ENCODE measurements around the gene CAPN10. TPM values are rescaled to one million over a fixed set of nuclear protein-coding genes. Genes with fewer than 3 reads are reported as not detected.

Gene CAPN10
- polyA plus RNA-seq, 2 of the 4 experiments (the other 2 are of a cell fraction), result 8.4 to 15.8 TPM

GRCh38 chr2:240629968-240630770 lies 43.6 kb downstream of the CAPN10 start:
- WGBS (ENCODE audit: missing lambda C conversion rate), result 87% methylated on average over 28 of the region's 50 CpGs
- H3K4me2 ChIP-seq, result no peak overlapping the region
- no peak overlapping the region for H3K4me3 ChIP-seq
- peaks cover 15% of the 10 kb centered on the region for H3K9me3 ChIP-seq
- no peak for DNase-seq (ENCODE audit: low read depth in 1 of 2, low spot score in 1 of 2)
- no peaks in the 10 kb centered on the region for H3K4me1 ChIP-seq
- no peak for ATAC-seq
- ChIA-PET POLR2A (no interaction called here), CTCF (interaction anchor here (1.4 kb wide), 1 partner anchor 64 kb away, joined by 4 read pairs; no protein-coding TSS in a partner anchor)
- TF ChIP-seq, protein P1, sequence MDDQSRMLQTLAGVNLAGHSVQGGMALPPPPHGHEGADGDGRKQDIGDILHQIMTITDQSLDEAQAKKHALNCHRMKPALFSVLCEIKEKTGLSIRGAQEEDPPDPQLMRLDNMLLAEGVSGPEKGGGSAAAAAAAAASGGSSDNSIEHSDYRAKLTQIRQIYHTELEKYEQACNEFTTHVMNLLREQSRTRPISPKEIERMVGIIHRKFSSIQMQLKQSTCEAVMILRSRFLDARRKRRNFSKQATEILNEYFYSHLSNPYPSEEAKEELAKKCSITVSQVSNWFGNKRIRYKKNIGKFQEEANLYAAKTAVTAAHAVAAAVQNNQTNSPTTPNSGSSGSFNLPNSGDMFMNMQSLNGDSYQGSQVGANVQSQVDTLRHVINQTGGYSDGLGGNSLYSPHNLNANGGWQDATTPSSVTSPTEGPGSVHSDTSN (IDR thresholded peaks at IDR 0.05), result no peak
- TF ChIP-seq MAFK (IDR thresholded peaks at IDR 0.05; ENCODE audit: partially characterized antibody) (no peak), EP300 (IDR thresholded peaks at IDR 0.05) (no peak), TP53 (CRISPR knock-in tag; IDR thresholded peaks at IDR 0.05) (no peak), NPAS2 (CRISPR knock-in tag; IDR thresholded peaks at IDR 0.05; ENCODE audit: borderline replicate concordance) (no peak), MAZ (IDR thresholded peaks at IDR 0.05; ENCODE audit: borderline replicate concordance, low read depth, low read length) (no peak), CBX2 (IDR thresholded peaks at IDR 0.05; ENCODE audit: borderline replicate concordance, low read depth) (no peak), NR3C1 (IDR thresholded peaks at IDR 0.05) (no peak)
- FAIRE-seq, result no peak
- H3K27ac ChIP-seq, result no peak overlapping the region

- ATAC-seq (no peak), FAIRE-seq (no peak), DNase-seq (ENCODE audit: low read depth in 1 of 2, low spot score in 1 of 2) (no peak)
- TF ChIP-seq HES2 (IDR thresholded peaks at IDR 0.05) (no peak), MAFK (IDR thresholded peaks at IDR 0.05; ENCODE audit: partially characterized antibody) (no peak), BHLHE40 (IDR thresholded peaks at IDR 0.05; ENCODE audit: low read depth, low read length) (no peak), NR3C1 (IDR thresholded peaks at IDR 0.05) (no peak), ZC3H11A (IDR thresholded peaks at IDR 0.05) (no peak), SREBF2 (IDR thresholded peaks at IDR 0.05) (no peak), ZNF302 (CRISPR knock-in tag; IDR thresholded peaks at IDR 0.05) (no peak), POLR2A (IDR thresholded peaks at IDR 0.05; ENCODE audit: low read length) (no peak), PHF8 (IDR thresholded peaks at IDR 0.05; ENCODE audit: borderline replicate concordance, low read depth) (no peak), SMC3 (IDR thresholded peaks at IDR 0.05) (no peak)
- Histone ChIP-seq H3K4me3 (no peak overlapping the region), H3K4me2 (no peak overlapping the region), H3K9me3 (peaks cover 15% of the 10 kb centered on the region), H3K27ac (no peak overlapping the region), H3K4me1 (no peaks in the 10 kb centered on the region)
- WGBS (ENCODE audit: missing lambda C conversion rate), result 70% methylated on average over 12 of the region's 21 CpGs
- POLR2A ChIA-PET, result no interaction called here
- CTCF ChIA-PET, result no interaction called here
Observed at GRCh38 chr2:240630771-240631547, 44.4 kb downstream of the CAPN10 start.

DNA sequence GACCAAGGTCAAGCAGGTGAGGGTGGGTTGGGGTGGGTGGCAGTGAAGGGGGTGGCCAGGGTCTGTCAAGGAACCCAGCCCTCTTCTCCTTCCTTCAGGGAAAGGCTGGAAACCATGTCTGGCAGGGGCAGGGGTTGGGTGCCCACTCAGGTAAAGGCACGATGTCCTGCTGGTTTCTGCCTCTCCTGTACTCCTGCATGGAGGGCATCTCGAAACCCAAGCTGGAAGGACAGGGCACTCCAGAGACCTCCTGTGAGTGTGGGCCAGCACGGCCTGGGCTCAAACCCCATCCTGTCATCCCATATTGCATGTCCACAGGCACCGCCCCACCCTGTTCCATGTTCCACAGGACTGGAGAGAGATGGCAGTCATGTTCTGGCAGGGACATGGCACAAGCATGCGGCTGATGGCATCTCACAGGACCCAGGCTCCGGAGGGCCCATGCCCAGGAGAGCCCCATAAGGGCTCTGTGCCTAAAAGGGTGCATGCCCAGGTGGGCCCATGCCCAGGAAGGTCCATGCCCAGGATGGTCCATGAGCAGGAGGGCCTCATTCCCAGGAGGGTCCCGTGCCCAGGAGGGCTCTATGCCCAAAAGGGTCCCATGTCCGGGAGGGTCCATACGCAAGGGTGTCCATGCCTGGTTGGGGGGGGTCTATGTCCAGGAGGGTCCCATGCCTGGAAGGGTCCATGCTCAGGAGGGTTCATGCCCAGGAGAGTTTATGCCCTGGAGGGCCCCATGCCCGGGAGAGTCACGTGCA lies 45.2 kb downstream of the CAPN10 start:
- no peak overlapping the region for H3K4me2 ChIP-seq
- WGBS (ENCODE audit: missing lambda C conversion rate), result 36% methylated on average over 6 of the region's 11 CpGs
- ChIA-PET CTCF (no interaction called here), POLR2A (no interaction called here)
- no peak for TF ChIP-seq RARB (CRISPR knock-in tag; IDR thresholded peaks at IDR 0.05)
- no peak for TF ChIP-seq E2F6 (IDR thresholded peaks at IDR 0.05; ENCODE audit: borderline replicate concordance, low read depth)
- no peak for TF ChIP-seq BHLHE40 (IDR thresholded peaks at IDR 0.05; ENCODE audit: low read depth, low read length)
- TF ChIP-seq HMGXB4 (CRISPR knock-in tag; IDR thresholded peaks at IDR 0.05; ENCODE audit: borderline replicate concordance), result no peak
- no peak for TF ChIP-seq REST (IDR thresholded peaks at IDR 0.05)
- no peak for TF ChIP-seq CHD2 (IDR thresholded peaks at IDR 0.05; ENCODE audit: low read length, partially characterized antibody)
- no peak for TF ChIP-seq ZNF302 (CRISPR knock-in tag; IDR thresholded peaks at IDR 0.05)
- DNase-seq (ENCODE audit: low read depth in 1 of 2, low spot score in 1 of 2), result no peak
- H3K4me1 ChIP-seq, result no peaks in the 10 kb centered on the region
- ATAC-seq, result no peak
- H3K27ac ChIP-seq, result no peak overlapping the region
- H3K4me3 ChIP-seq, result no peak overlapping the region
- H3K9me3 ChIP-seq, result peaks cover 15% of the 10 kb centered on the region
- FAIRE-seq, result no peak
